Neutrophil (primary cell): ENCODE results near the gene CKB.
"Not testable (repeated sequence)": the region's sequence is repeated elsewhere in the genome, so short reads cannot be mapped to it uniquely, and the experiment has no call there.

Source experiments
- H3K27ac ChIP-seq: fragments of 200-600 bp; sonication (generic); 2 replicates; pipeline ENCODE4 v1.5.1; 2016; ENCODE audit warnings: mild to moderate bottlenecking, moderate library complexity
- H3K27me3 ChIP-seq: fragments of 200-600 bp; sonication (generic); 2 replicates; pipeline ENCODE4 v1.6.0; 2016; ENCODE audit warnings: mild to moderate bottlenecking
- H3K36me3 ChIP-seq: fragments of 200-600 bp; sonication (generic); 2 replicates; pipeline ENCODE4 v1.5.1; 2017
- H3K4me1 ChIP-seq, 2 experiments: fragments of 200-600 bp in 1 of 2; sonication (generic) in 1 of 2; 1 replicate in 1 of 2; 2 replicates in 1 of 2; pipeline versions ENCODE4 v1.5.1 to v1.6.1; 2013 to 2016; ENCODE audit warnings: low read depth in 1 of 2, low read length in 1 of 2, mild to moderate bottlenecking in 1 of 2, moderate library complexity in 1 of 2; ENCODE audit not compliant: control insufficient read depth in 1 of 2, insufficient read depth in 1 of 2
- H3K4me3 ChIP-seq, 2 experiments: fragments of 200-600 bp in 1 of 2; sonication (generic) in 1 of 2; 1 replicate in 1 of 2; 2 replicates in 1 of 2; pipeline ENCODE4 v1.5.1; 2013 to 2016; ENCODE audit warnings: low read depth in 1 of 2, low read length in 1 of 2, mild to moderate bottlenecking in 1 of 2, moderate library complexity in 1 of 2
- H3K9me3 ChIP-seq: fragments of 200-600 bp; sonication (generic); 2 replicates; pipeline ENCODE4 v1.5.1; 2016
- TF ChIP-seq, protein P1 (sequence below): fragments of 200-600 bp; sonication (generic); IDR thresholded peaks from 2 replicates; pipeline ENCODE4 v1.5.1; 2016; ENCODE audit warnings: antibody characterized with exemption

CKB gene

GRCh38 chr14:103528587-103529382, 6.2 kb upstream of the CKB start, which contains the start of gene TRMT61A:
TSS of gene TRMT61A (plus strand) at chr14:103529196. CDS start at chr14:103529979, 783 bp downstream.
- Histone ChIP-seq H3K27ac (peak within 1 kb of the TSS; percentile 79), H3K4me1 (peaks cover 18 to 19% of the 10 kb centered on the region in 2 experiments)

DNA sequence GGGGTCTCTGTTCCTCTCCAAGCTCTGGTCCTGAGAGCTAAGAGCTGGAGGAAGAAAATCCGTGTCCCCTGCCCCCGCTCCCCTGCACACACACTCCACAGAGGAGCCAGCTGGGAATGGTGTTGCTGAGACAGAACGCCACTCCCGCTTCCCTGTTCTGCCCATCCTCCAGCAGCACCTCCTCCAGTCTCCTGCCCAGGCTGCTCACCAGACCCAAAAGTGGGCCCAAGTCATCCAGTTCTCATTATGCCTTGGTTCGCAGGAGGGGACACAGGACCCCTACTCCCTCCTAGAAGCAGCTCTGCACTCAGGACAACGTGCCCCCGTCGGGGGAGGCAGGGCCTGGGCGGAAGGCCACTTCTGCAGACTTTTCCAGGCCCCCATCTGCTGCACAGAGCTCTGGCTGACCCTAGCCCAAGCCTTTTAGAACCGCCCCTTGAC, 5.5 kb upstream of the CKB start:
- peak overlapping the region; percentile 79 for H3K27ac ChIP-seq
- peaks cover 40% of the 10 kb centered on the region for H3K27me3 ChIP-seq
- peaks cover 19% of the 10 kb centered on the region in 2 experiments for H3K4me1 ChIP-seq
- peak overlapping the region; percentile 80 to 81 for H3K4me3 ChIP-seq
- no peaks in the 10 kb centered on the region for H3K9me3 ChIP-seq
- H3K36me3 ChIP-seq = no peaks in the 10 kb centered on the region
- TF ChIP-seq, protein P1, sequence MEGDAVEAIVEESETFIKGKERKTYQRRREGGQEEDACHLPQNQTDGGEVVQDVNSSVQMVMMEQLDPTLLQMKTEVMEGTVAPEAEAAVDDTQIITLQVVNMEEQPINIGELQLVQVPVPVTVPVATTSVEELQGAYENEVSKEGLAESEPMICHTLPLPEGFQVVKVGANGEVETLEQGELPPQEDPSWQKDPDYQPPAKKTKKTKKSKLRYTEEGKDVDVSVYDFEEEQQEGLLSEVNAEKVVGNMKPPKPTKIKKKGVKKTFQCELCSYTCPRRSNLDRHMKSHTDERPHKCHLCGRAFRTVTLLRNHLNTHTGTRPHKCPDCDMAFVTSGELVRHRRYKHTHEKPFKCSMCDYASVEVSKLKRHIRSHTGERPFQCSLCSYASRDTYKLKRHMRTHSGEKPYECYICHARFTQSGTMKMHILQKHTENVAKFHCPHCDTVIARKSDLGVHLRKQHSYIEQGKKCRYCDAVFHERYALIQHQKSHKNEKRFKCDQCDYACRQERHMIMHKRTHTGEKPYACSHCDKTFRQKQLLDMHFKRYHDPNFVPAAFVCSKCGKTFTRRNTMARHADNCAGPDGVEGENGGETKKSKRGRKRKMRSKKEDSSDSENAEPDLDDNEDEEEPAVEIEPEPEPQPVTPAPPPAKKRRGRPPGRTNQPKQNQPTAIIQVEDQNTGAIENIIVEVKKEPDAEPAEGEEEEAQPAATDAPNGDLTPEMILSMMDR = no peak

More at GRCh38 chr14:103528587-103529382, 6.2 kb upstream of the CKB start, which contains the start of gene TRMT61A:
- Histone ChIP-seq H3K9me3 (no peaks in the 10 kb centered on the region), H3K4me3 (peak within 1 kb of the TSS; percentile 80 to 81), H3K36me3 (no peaks in the 10 kb centered on the region), H3K27me3 (peaks cover 34% of the 10 kb centered on the region)
- TF ChIP-seq, protein P1 = peak; percentile 39

GRCh38 chr14:103527408-103528145, 4.9 kb upstream of the CKB start:
- H3K36me3 ChIP-seq = no peaks in the 10 kb centered on the region
- no peaks in the 10 kb centered on the region for H3K9me3 ChIP-seq
- peaks cover 24% of the 10 kb centered on the region in 2 experiments for H3K4me1 ChIP-seq
- H3K4me3 ChIP-seq = no peak overlapping the region
- H3K27me3 ChIP-seq = peaks cover 46% of the 10 kb centered on the region
- TF ChIP-seq, protein P1 = no peak
- H3K27ac ChIP-seq = no peak overlapping the region

- H3K27me3 ChIP-seq = peaks cover 53% of the 10 kb centered on the region
- no peak overlapping the region for H3K4me3 ChIP-seq
- no peak overlapping the region for H3K27ac ChIP-seq
- H3K9me3 ChIP-seq = no peaks in the 10 kb centered on the region
- TF ChIP-seq, protein P1 = no peak
- peaks cover 30% of the 10 kb centered on the region in 2 experiments for H3K4me1 ChIP-seq
- H3K36me3 ChIP-seq = no peaks in the 10 kb centered on the region
Observed at GRCh38 chr14:103526914-103527248, 4.3 kb upstream of the CKB start.

GRCh38 chr14:103526247-103526913, 3.8 kb upstream of the CKB start:
- TF ChIP-seq, protein P1 = no peak
- Histone ChIP-seq H3K27ac (no peak overlapping the region), H3K36me3 (no peaks in the 10 kb centered on the region), H3K27me3 (peaks cover 58% of the 10 kb centered on the region), H3K4me3 (no peak overlapping the region), H3K4me1 (peaks cover 30 to 35% of the 10 kb centered on the region in 2 experiments), H3K9me3 (no peaks in the 10 kb centered on the region)

GRCh38 chr14:103525430-103526246, 3.0 kb upstream of the CKB start:
- peaks cover 35 to 42% of the 10 kb centered on the region in 2 experiments for H3K4me1 ChIP-seq

More at GRCh38 chr14:103525430-103526246, 3.0 kb upstream of the CKB start:
- not testable (repeated sequence) for H3K4me3 ChIP-seq, H3K9me3 ChIP-seq, H3K27ac ChIP-seq, H3K36me3 ChIP-seq
- peaks cover 65% of the 10 kb centered on the region for H3K27me3 ChIP-seq
